Small intestine (tissue), 7 donors: ENCODE measurements around the gene STXBP1. TPM values are rescaled to one million over a fixed set of nuclear protein-coding genes. Genes with fewer than 3 reads are reported as not detected.

Experiments used
- DNase-seq, 2 donors: peaks; one replicate each; pipeline versions ENCODE4 v3.0.0 to v3.0.0-alpha.2; 2013
- FAIRE-seq: peaks from 2 replicates; lab custom pipeline; 2012; peaks lifted over from hg19 to GRCh38; lab: Jason Lieb, UNC
- H3K27ac ChIP-seq, 3 donors: one replicate each; pipeline ENCODE4 v1.5.1; 2013; ENCODE audit warnings: low read length in 2 of 3, mild to moderate bottlenecking in 2 of 3, control low read depth in 1 of 3, inconsistent platforms in 1 of 3, low read depth in 1 of 3, moderate library complexity in 1 of 3
- H3K27me3 ChIP-seq, 3 donors: one replicate each; pipeline ENCODE4 v1.6.1; 2013; ENCODE audit warnings: low read length in 3 of 3, inconsistent platforms in 1 of 3; ENCODE audit not compliant: control insufficient read depth in 3 of 3, insufficient read depth in 3 of 3
- H3K36me3 ChIP-seq, 3 donors: one replicate each; pipeline ENCODE4 v1.6.1; 2013; ENCODE audit warnings: low read length in 3 of 3, inconsistent platforms in 1 of 3, low read depth in 1 of 3, mild to moderate bottlenecking in 1 of 3, moderate library complexity in 1 of 3; ENCODE audit not compliant: control insufficient read depth in 3 of 3, insufficient read depth in 2 of 3
- H3K4me1 ChIP-seq, 3 donors: one replicate each; pipeline ENCODE4 v1.6.1; 2013; ENCODE audit warnings: low read length in 2 of 3, inconsistent platforms in 1 of 3, low read depth in 1 of 3, mild to moderate bottlenecking in 1 of 3, moderate library complexity in 1 of 3; ENCODE audit not compliant: control insufficient read depth in 3 of 3, insufficient read depth in 2 of 3
- H3K4me3 ChIP-seq, 3 donors: one replicate each; pipeline ENCODE4 v1.5.1; 2013; ENCODE audit warnings: low read length in 3 of 3, control low read depth in 1 of 3, inconsistent platforms in 1 of 3, low read depth in 1 of 3, mild to moderate bottlenecking in 1 of 3, moderate library complexity in 1 of 3
- H3K9me3 ChIP-seq, 2 donors: one replicate each; pipeline ENCODE4 v1.6.1; 2013; ENCODE audit warnings: low read depth in 1 of 2, low read length in 1 of 2; ENCODE audit not compliant: control insufficient read depth in 2 of 2, insufficient read depth in 1 of 2
- WGBS, 3 donors: extraction: QIAGEN DNeasy Blood & Tissue Kit; methylation state at CpG; one replicate each; pipeline ENCODE4 v1.1.7; 2013; 5-methylcytosine and 5-hydroxymethylcytosine counted together
- polyA plus RNA-seq, 4 donors: library from polyadenylated mRNA; stranded (reverse) in 3 of 4; unstranded in 1 of 4; fragments of 200-250 nt in 3 of 4; fragments of 120-200 nt in 1 of 4; gene quantifications; one replicate each; pipeline versions ENCODE4 v1.2.1 to v1.2.3, GENCODE V29; 2013
- donor health status: healthy with polysubstance abuse.
- donor health status: control.
- donor health status: control.
- donor health status: Bipolar disorder and iron deficiency.
- donor health status: healthy.

STXBP1 gene
- polyA plus RNA-seq, 4 donors: 0.89 to 16.4 (median 8.1) TPM

DNA sequence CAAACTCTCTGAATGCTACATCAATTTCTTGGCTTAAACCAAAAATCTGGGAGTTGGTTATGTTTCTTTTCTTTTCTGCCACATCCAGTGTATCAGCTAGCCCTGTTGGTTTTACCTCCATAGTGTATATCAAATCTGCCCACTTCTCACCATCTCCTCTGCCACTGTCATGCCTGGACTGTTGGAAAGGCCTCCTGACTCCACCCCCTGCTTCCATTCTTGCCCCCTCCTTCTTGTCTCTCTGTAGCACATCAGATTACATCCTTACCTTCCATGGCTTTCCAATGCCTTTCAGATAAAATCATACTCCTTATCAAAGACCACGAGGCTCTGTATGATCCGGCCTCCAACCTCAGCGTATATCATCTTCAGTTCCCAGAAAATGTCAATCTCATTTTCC lies 35.4 kb downstream of the STXBP1 start:
- H3K36me3 ChIP-seq: peaks cover 0 to 2% (median 0%) of the 10 kb centered on the region in 3 donors
- H3K27ac ChIP-seq: no peak overlapping the region
- no peaks in the 10 kb centered on the region for H3K9me3 ChIP-seq
- H3K4me3 ChIP-seq: no peak overlapping the region
- DNase-seq (no peak), FAIRE-seq (no peak)
- 73 to 79% (median 74%) methylated on average over 3 of the region's 3 CpGs for WGBS, 3 donors
- H3K4me1 ChIP-seq: peaks cover 0 to 3% (median 0%) of the 10 kb centered on the region in 3 donors
- no peaks in the 10 kb centered on the region for H3K27me3 ChIP-seq

DNA sequence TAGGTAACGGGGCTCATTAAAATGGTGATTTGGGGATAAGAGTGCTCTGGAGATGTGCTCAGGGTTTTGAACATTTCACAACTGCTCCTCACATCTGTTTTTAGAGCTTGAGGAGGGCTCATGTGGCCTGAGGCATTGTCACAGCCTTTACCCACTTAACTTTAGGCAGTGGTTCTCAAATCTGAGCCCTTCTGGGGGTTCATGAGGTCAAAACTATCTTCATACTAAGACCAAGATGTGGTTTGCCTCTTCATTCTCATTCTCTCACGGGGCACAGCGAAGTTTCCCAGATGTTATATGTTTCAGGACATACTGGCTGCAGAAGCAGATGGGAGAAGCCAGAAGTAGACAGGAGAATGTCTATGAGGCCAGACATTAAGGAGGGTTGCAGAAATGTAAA lies 38.4 kb downstream of the STXBP1 start:
- Histone ChIP-seq H3K4me3 (no peak overlapping the region), H3K36me3 (peaks cover 0 to 8% (median 0%) of the 10 kb centered on the region in 3 donors), H3K9me3 (no peaks in the 10 kb centered on the region), H3K27ac (no peak overlapping the region), H3K27me3 (no peaks in the 10 kb centered on the region), H3K4me1 (peaks cover 0 to 3% (median 0%) of the 10 kb centered on the region in 3 donors)
- no peak for FAIRE-seq
- 70 to 93% (median 85%) methylated on average over 3 of the region's 3 CpGs for WGBS, 3 donors
- DNase-seq: no peak

DNA sequence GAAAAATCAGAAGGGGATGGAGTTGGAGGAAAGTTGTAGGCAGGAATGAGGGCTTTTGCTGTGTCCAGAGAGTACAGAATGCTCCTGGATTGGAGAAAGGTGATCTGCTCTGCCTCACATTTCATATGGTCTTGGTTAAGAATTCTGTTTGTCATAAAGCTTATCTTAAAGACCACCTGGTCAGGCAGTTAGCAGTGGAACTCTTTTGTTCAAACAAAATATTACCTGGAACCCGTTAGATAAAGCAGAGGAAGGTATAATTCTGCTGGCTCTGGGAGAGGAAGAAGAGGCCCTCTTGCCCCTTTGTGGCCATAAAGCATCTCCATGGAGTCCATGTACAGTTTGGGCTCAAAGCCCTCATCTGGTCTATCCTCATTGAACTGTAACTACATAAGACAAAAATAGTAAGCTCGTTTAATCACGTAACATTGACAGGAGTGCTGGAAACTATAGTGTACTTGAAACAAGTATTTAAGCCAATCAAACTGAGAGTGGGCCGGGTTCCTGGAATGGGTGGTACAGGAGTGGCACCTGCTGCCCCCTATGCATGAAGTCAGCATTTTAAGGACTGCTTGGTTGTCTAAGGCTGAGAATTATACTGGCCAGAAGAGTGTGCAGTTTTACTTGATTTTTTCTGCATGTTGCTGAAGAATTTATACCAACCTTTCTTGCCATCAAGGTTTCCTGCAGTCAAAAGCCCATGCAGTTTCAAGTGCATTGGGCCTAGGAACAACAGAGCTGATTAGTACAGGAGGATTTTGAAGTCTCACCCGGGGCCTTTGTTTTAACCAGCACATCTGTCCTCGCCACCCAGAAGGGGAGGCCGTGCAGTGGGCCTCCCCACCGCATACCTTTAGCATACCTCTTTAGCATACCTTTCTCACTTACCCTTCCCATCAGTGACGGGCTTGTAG lies 39.9 kb downstream of the STXBP1 start:
- no peak for FAIRE-seq
- Histone ChIP-seq H3K9me3 (no peaks in the 10 kb centered on the region), H3K36me3 (peaks cover 0 to 8% (median 0%) of the 10 kb centered on the region in 3 donors), H3K4me1 (peaks cover 0 to 3% (median 0%) of the 10 kb centered on the region in 3 donors), H3K27ac (no peak overlapping the region), H3K27me3 (no peaks in the 10 kb centered on the region), H3K4me3 (no peak overlapping the region)
- no peak for DNase-seq
- WGBS, 3 donors: 73 to 81% (median 77%) methylated on average over 9 of the region's 9 CpGs

- H3K27me3 ChIP-seq: no peaks in the 10 kb centered on the region
- peaks cover 0 to 3% (median 0%) of the 10 kb centered on the region in 3 donors for H3K4me1 ChIP-seq
- H3K4me3 ChIP-seq: no peak overlapping the region
- 79 to 88% (median 81%) methylated on average over 3 of the region's 3 CpGs for WGBS, 3 donors
- FAIRE-seq (no peak), DNase-seq (no peak)
- peaks cover 0 to 8% (median 0%) of the 10 kb centered on the region in 3 donors for H3K36me3 ChIP-seq
- H3K9me3 ChIP-seq: no peaks in the 10 kb centered on the region
- H3K27ac ChIP-seq: no peak overlapping the region
Measured at GRCh38 chr9:127652733-127653132, 40.7 kb downstream of the STXBP1 start.

GRCh38 chr9:127654619-127655018 lies 42.5 kb downstream of the STXBP1 start:
- H3K27ac ChIP-seq: no peak overlapping the region
- H3K4me1 ChIP-seq: peaks cover 0 to 3% (median 0%) of the 10 kb centered on the region in 3 donors
- H3K9me3 ChIP-seq: no peaks in the 10 kb centered on the region
- WGBS, 3 donors: 81 to 88% (median 87%) methylated on average over 5 of the region's 5 CpGs
- DNase-seq: no peak
- no peaks in the 10 kb centered on the region for H3K27me3 ChIP-seq
- no peak for FAIRE-seq
- no peak overlapping the region for H3K4me3 ChIP-seq
- peaks cover 0 to 8% (median 0%) of the 10 kb centered on the region in 3 donors for H3K36me3 ChIP-seq

DNA sequence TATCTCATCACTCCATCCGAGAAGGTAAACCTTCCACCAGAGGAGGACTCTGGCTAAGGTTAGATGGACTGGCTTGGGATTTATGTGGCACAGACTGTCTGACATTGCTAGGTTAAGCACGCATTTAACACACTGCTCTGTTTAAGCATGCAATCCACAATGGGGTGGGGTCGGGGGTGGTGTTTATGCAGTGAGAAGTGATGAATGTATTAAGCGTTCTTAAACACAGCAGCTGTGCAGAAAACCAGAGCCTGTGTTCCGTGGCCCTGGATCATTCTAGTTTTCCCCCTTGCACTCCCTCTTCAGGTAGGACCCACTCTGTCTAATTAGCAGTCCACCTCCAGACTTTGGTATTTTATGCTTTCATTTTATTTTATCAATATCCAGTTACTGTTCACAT lies 46.4 kb downstream of the STXBP1 start:
- FAIRE-seq (no peak), DNase-seq (no peak)
- no peaks in the 10 kb centered on the region for H3K4me1 ChIP-seq
- 62 to 75% (median 68%) methylated on average over 5 of the region's 5 CpGs for WGBS, 3 donors
- no peaks in the 10 kb centered on the region for H3K9me3 ChIP-seq
- H3K27ac ChIP-seq: no peak overlapping the region
- no peaks in the 10 kb centered on the region for H3K27me3 ChIP-seq
- H3K36me3 ChIP-seq: peaks cover 0 to 6% (median 2%) of the 10 kb centered on the region in 3 donors
- no peak overlapping the region for H3K4me3 ChIP-seq

DNA sequence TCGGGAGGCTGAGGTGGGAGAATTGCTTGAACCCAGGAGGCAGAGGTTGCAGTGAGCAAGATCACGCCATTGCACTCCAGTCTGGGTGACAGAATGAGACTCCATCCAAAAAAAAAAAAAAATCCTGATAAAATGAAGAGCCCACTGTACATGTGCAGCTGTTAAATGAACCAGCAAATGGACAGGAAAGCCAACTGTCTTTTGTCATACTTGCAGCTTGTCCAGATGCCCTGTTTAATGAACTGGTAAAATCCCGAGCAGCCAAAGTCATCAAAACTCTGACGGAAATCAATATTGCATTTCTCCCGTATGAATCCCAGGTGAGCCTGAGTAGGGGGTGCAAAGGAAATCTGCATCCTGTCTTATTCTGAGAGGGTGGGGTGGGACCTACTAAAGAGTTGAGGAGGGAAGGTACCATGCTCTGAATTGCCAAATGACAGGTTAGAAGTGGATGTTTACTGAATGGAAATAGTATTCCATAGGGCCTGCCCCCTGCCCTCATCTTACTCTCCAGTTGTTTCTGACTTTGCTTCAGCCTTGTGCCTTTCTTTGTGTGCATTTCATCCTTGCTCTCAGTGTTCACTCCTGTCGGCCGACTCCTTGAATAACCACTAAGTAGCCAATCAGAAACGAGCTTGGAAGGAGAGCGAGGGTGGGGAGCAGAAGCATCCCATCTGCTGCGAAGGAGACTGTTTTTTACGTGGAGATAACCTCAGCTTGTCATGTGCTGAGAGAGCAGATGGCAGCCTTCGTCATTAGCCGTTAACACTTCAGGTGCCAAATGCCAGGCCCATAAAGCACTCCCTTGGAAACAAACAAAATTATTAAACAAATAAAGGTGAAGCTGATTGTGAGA lies 49.0 kb downstream of the STXBP1 start:
- WGBS, 3 donors: 37 to 64% (median 47%) methylated on average over 13 of the region's 13 CpGs
- Histone ChIP-seq H3K36me3 (peaks cover 0 to 20% (median 2%) of the 10 kb centered on the region in 3 donors), H3K4me1 (peaks cover 0 to 13% (median 0%) of the 10 kb centered on the region in 3 donors), H3K27ac (peak overlapping the region in 1 of 3 donors; percentile 51), H3K4me3 (no peak overlapping the region), H3K27me3 (no peaks in the 10 kb centered on the region), H3K9me3 (no peaks in the 10 kb centered on the region)
- DNase-seq (peak; percentile 66 to 71), FAIRE-seq (no peak)

- peaks cover 0 to 13% (median 0%) of the 10 kb centered on the region in 3 donors for H3K4me1 ChIP-seq
- H3K36me3 ChIP-seq: peaks cover 0 to 20% (median 2%) of the 10 kb centered on the region in 3 donors
- H3K27ac ChIP-seq: peak overlapping the region in 1 of 3 donors; percentile 8
- no peak overlapping the region for H3K4me3 ChIP-seq
- DNase-seq: peak in 1 of 2 donors; percentile 25
- FAIRE-seq: no peak
- no peaks in the 10 kb centered on the region for H3K9me3 ChIP-seq
- WGBS, 3 donors: 56 to 94% (median 84%) methylated on average over 1 of the region's 1 CpG
- no peaks in the 10 kb centered on the region for H3K27me3 ChIP-seq
Measured at GRCh38 chr9:127662617-127663016, 50.5 kb downstream of the STXBP1 start.
